SK-N-SH (cell line): Measurements from ENCODE around the gene SLC38A8. TPM values are rescaled to one million over a fixed set of nuclear protein-coding genes. Genes with fewer than 3 reads are reported as not detected.

ENCODE experiments used
- CTCF ChIA-PET: fragments of 300-600, 350-600 bp; formaldehyde crosslinking; extraction: SDS; loops from one replicate; lab custom pipeline; 2021; lab: Yijun Ruan, JAX
- POLR2A ChIA-PET: fragments of 350-600 bp; sonication (Branson Sonifier 250); formaldehyde crosslinking; extraction: SDS; loops from one replicate; lab custom pipeline; 2020; ENCODE audit warnings: antibody characterized with exemption, inconsistent platforms; lab: Yijun Ruan, JAX
- DNase-seq: peaks from one replicate; pipeline ENCODE4 v3.0.0; 2012
- H2AFZ ChIP-seq: fragments of 200-600 bp; sonication (generic); 2 replicates; pipeline ENCODE4 v1.8.1; 2016; ENCODE audit warnings: antibody characterized with exemption, mild to moderate bottlenecking, low read depth
- H3F3A ChIP-seq: fragments of 200-600 bp; sonication (generic); replicated peaks from 2 replicates; pipeline ENCODE3; 2016; ENCODE audit warnings: antibody characterized with exemption, mild to moderate bottlenecking; ENCODE audit not compliant: insufficient read depth
- H3K27ac ChIP-seq, 2 experiments: fragments of 200-500 bp in 1 of 2; fragments of 200-600 bp in 1 of 2; sonication (Bioruptor generic) in 1 of 2; sonication (generic), shearing (Covaris generic) in 1 of 2; 2 replicates each; pipeline versions ENCODE4 v1.5.1 to v1.6.1; 2014 to 2016; ENCODE audit warnings: low read depth in 2 of 2, inconsistent platforms in 1 of 2, low read length in 1 of 2, mild to moderate bottlenecking in 1 of 2, mixed read lengths in 1 of 2
- H3K27me3 ChIP-seq: fragments of 200-600 bp; sonication (generic), shearing (Covaris generic); 2 replicates; pipeline ENCODE4 v1.6.1; 2016; ENCODE audit warnings: mixed run types; ENCODE audit not compliant: insufficient read depth
- H3K36me3 ChIP-seq, 2 experiments: fragments of 200-500 bp in 1 of 2; fragments of 200-600 bp in 1 of 2; sonication (Bioruptor generic) in 1 of 2; sonication (generic) in 1 of 2; replicated peaks in 1 of 2; 2 replicates each; pipeline versions ENCODE3 to v1.5.1; 2014 to 2016; ENCODE audit warnings: low read length in 1 of 2, mild to moderate bottlenecking in 1 of 2; ENCODE audit not compliant: insufficient read depth in 2 of 2, control insufficient read depth in 1 of 2
- H3K4me1 ChIP-seq, 2 experiments: fragments of 200-500 bp in 1 of 2; fragments of 200-600 bp in 1 of 2; sonication (Bioruptor generic) in 1 of 2; sonication (generic), shearing (Covaris generic) in 1 of 2; 2 replicates each; pipeline versions ENCODE4 v1.5.1 to v1.6.1; 2014 to 2016; ENCODE audit warnings: low read depth in 1 of 2, low read length in 1 of 2, mixed run types in 1 of 2; ENCODE audit not compliant: insufficient read depth in 2 of 2, control insufficient read depth in 1 of 2
- H3K4me2 ChIP-seq: fragments of 200-600 bp; sonication (generic), shearing (Covaris generic); 2 replicates; pipeline ENCODE4 v1.6.1; 2017; ENCODE audit warnings: mixed run types
- H3K4me3 ChIP-seq, 2 experiments: fragments of 200-500 bp in 1 of 2; fragments of 200-600 bp in 1 of 2; sonication (Bioruptor generic) in 1 of 2; sonication (generic), shearing (Covaris generic) in 1 of 2; 2 replicates each; pipeline versions ENCODE4 v1.5.1 to v1.8.1; 2014 to 2016; ENCODE audit warnings: low read depth in 2 of 2, inconsistent platforms in 1 of 2, low read length in 1 of 2, mild to moderate bottlenecking in 1 of 2, mixed read lengths in 1 of 2, moderate library complexity in 1 of 2
- H3K79me2 ChIP-seq: fragments of 200-600 bp; sonication (generic); 2 replicates; pipeline ENCODE4 v1.8.1; 2017; ENCODE audit warnings: mild to moderate bottlenecking; ENCODE audit not compliant: insufficient read depth
- H3K9ac ChIP-seq: fragments of 200-600 bp; sonication (generic); 2 replicates; pipeline ENCODE4 v1.6.1; 2017; ENCODE audit warnings: mixed run types
- H3K9me2 ChIP-seq: fragments of 200-600 bp; sonication (generic); 2 replicates; pipeline ENCODE4 v1.6.1; 2017; ENCODE audit warnings: mixed run types
- H3K9me3 ChIP-seq: fragments of 200-600 bp; sonication (generic); 2 replicates; pipeline ENCODE4 v1.6.1; 2017; ENCODE audit warnings: mixed run types, mild to moderate bottlenecking, moderate library complexity
- H4K20me1 ChIP-seq: fragments of 200-600 bp; sonication (generic); 2 replicates; pipeline ENCODE4 v1.6.1; 2017; ENCODE audit warnings: mild to moderate bottlenecking, mixed run types; ENCODE audit not compliant: insufficient read depth
- CHD2 ChIP-seq: fragments of 150-350 bp; IDR thresholded peaks from 2 replicates; pipeline ENCODE4 v1.6.1; 2018; ENCODE audit warnings: low read length; ENCODE audit not compliant: partially characterized antibody
- ELF1 ChIP-seq: IDR thresholded peaks from 2 replicates; pipeline ENCODE4 v1.4.0; 2012
- EZH2phosphoT487 ChIP-seq: fragments of 200-600 bp; sonication (generic); IDR thresholded peaks from 2 replicates; pipeline ENCODE4 v1.6.1; 2017; ENCODE audit warnings: low read depth, mixed run types, mild to moderate bottlenecking, antibody characterized with exemption, moderate library complexity, borderline replicate concordance
- FOSL2 ChIP-seq: IDR thresholded peaks from 2 replicates; pipeline ENCODE4 v1.4.0; 2012; ENCODE audit warnings: low read depth, mild to moderate bottlenecking, moderate library complexity, borderline replicate concordance
- FOXJ3 ChIP-seq: sonication (generic); formaldehyde crosslinking; IDR thresholded peaks from 2 replicates; pipeline ENCODE4 v1.5.1; 2020; ENCODE audit warnings: mild to moderate bottlenecking, missing genetic modification reagents
- IRF3 ChIP-seq: fragments of 150-350 bp; IDR thresholded peaks from 2 replicates; pipeline ENCODE4 v1.6.1; 2016; ENCODE audit warnings: mild to moderate bottlenecking, low read depth, low read length
- JUND ChIP-seq: IDR thresholded peaks from 2 replicates; pipeline ENCODE4 v1.4.0; 2012
- MAX ChIP-seq: IDR thresholded peaks from 2 replicates; pipeline ENCODE4 v1.4.0; 2012; ENCODE audit warnings: low read depth
- MEF2A ChIP-seq: IDR thresholded peaks from 2 replicates; pipeline ENCODE4 v1.4.0; 2012; ENCODE audit warnings: low read depth, borderline replicate concordance
- MXI1 ChIP-seq: IDR thresholded peaks from 2 replicates; pipeline ENCODE4 v1.6.1; 2012; ENCODE audit warnings: mild to moderate bottlenecking, low read depth, low read length, improper control_type of control experiment
- NFIC ChIP-seq: IDR thresholded peaks from 2 replicates; pipeline ENCODE4 v1.4.0; 2012; ENCODE audit warnings: borderline replicate concordance
- PBX3 ChIP-seq: IDR thresholded peaks from 2 replicates; pipeline ENCODE4; 2012
- RAD21 ChIP-seq: IDR thresholded peaks from 2 replicates; pipeline ENCODE4 v1.6.1; 2012; ENCODE audit warnings: mild to moderate bottlenecking, low read length
- REST ChIP-seq: IDR thresholded peaks from 2 replicates; pipeline ENCODE4 v1.6.1; 2012; ENCODE audit warnings: mild to moderate bottlenecking, low read depth, low read length, moderate library complexity
- SIN3A ChIP-seq: IDR thresholded peaks from 2 replicates; pipeline ENCODE4 v1.6.1; 2012; ENCODE audit warnings: low read depth, mild to moderate bottlenecking, low read length, moderate library complexity, borderline replicate concordance
- TAF1 ChIP-seq: IDR thresholded peaks from 2 replicates; pipeline ENCODE4 v1.6.1; 2012; ENCODE audit warnings: low read depth, mild to moderate bottlenecking, low read length, moderate library complexity, borderline replicate concordance
- TEAD4 ChIP-seq: IDR thresholded peaks from 2 replicates; pipeline ENCODE4 v1.4.0; 2012; ENCODE audit warnings: mild to moderate bottlenecking, borderline replicate concordance; ENCODE audit not compliant: insufficient read depth
- USF2 ChIP-seq: fragments of 150-350 bp; IDR thresholded peaks from 2 replicates; pipeline ENCODE4 v1.6.1; 2017; ENCODE audit warnings: antibody characterized with exemption, low read length, low read depth, borderline replicate concordance
- YY1 ChIP-seq: IDR thresholded peaks from 2 replicates; pipeline ENCODE4 v1.4.0; 2012; ENCODE audit warnings: low read depth, mild to moderate bottlenecking
- WGBS: methylation state at CpG from one replicate; pipeline ENCODE4 v1.1.6; 2017; ENCODE audit warnings: low lambda C conversion rate; 5-methylcytosine and 5-hydroxymethylcytosine counted together
- polyA plus RNA-seq, 3 experiments: library from polyadenylated mRNA; depleted of rRNA; stranded (reverse); fragments of >200 nt; gene quantifications; 2 replicates each; pipeline ENCODE4 v1.2.3, GENCODE V29; 2012

The SLC38A8 gene
- polyA plus RNA-seq, 1 of the 3 experiments (the other 2 are of a cell fraction): not detected

- Histone ChIP-seq H3K36me3 (no peaks in the 10 kb centered on the region), H3K9ac (no peak overlapping the region), H3K79me2 (no peaks in the 10 kb centered on the region), H3K9me3 (no peaks in the 10 kb centered on the region), H4K20me1 (no peaks in the 10 kb centered on the region), H3K4me1 (no peaks in the 10 kb centered on the region; a peak in 1 of 4 replicates), H3F3A (no peaks in the 10 kb centered on the region), H3K27me3 (no peaks in the 10 kb centered on the region), H3K9me2 (no peaks in the 10 kb centered on the region), H3K4me2 (no peak overlapping the region), H3K4me3 (no peak overlapping the region), H2AFZ (no peak overlapping the region), H3K27ac (no peak overlapping the region)
- ChIA-PET CTCF (interaction anchor here (1.0 kb wide), 1 partner anchor 32 kb away, joined by 3 read pairs; no protein-coding TSS in a partner anchor), POLR2A (no interaction called here)
- no peak for DNase-seq
- TF ChIP-seq REST: no peak
- TF ChIP-seq IRF3: no peak
- no peak for TF ChIP-seq JUND
- TF ChIP-seq FOXJ3 (CRISPR knock-in tag): no peak
- no peak for TF ChIP-seq MEF2A
- no peak for TF ChIP-seq CHD2
- TF ChIP-seq SIN3A: no peak
- no peak for TF ChIP-seq ELF1
- TF ChIP-seq NFIC: no peak
- 69% methylated on average over 17 of the region's 25 CpGs for WGBS
Observed at GRCh38 chr16:84033251-84034195, 9.1 kb downstream of the SLC38A8 start.

GRCh38 chr16:84032458-84033178, 10.0 kb downstream of the SLC38A8 start:
- ChIA-PET POLR2A (no interaction called here), CTCF (no interaction called here)
- Histone ChIP-seq H3K27me3 (no peaks in the 10 kb centered on the region), H4K20me1 (no peaks in the 10 kb centered on the region), H3K9me2 (no peaks in the 10 kb centered on the region), H3K9me3 (no peaks in the 10 kb centered on the region), H3K36me3 (no peaks in the 10 kb centered on the region), H3K4me3 (no peak overlapping the region), H3K27ac (no peak overlapping the region), H3K4me1 (no peaks in the 10 kb centered on the region; a peak in 1 of 4 replicates), H3K9ac (no peak overlapping the region), H2AFZ (no peak overlapping the region), H3K4me2 (no peak overlapping the region), H3K79me2 (no peaks in the 10 kb centered on the region), H3F3A (no peaks in the 10 kb centered on the region)
- WGBS: 70% methylated on average over 12 of the region's 15 CpGs
- no peak for DNase-seq
- TF ChIP-seq MXI1: no peak
- TF ChIP-seq FOSL2: no peak
- TF ChIP-seq USF2: no peak
- no peak for TF ChIP-seq TAF1
- no peak for TF ChIP-seq PBX3
- TF ChIP-seq JUND: no peak
- TF ChIP-seq ELF1: no peak
- no peak for TF ChIP-seq EZH2phosphoT487
- TF ChIP-seq MAX: no peak
- TF ChIP-seq TEAD4: no peak
- no peak for TF ChIP-seq RAD21
- TF ChIP-seq YY1: no peak
